GM12874 (cell line): ENCODE results near the gene GALNTL6.

Experiments
- CTCF ChIP-seq: IDR thresholded peaks from 2 replicates; pipeline ENCODE4 v1.5.1; 2011; ENCODE audit warnings: low read depth, mild to moderate bottlenecking, control low read depth, low read length, moderate library complexity; ENCODE audit not compliant: insufficient read depth

GALNTL6 gene

GRCh38 chr4:172188248-172188988, 375.2 kb downstream of the GALNTL6 start:
- TF ChIP-seq CTCF: no peak

- peak; percentile 46; the same call in 1 of the 2 replicates for TF ChIP-seq CTCF
These were observed 389.4 kb downstream of the GALNTL6 start for GRCh38 chr4:172202480-172203076.

- no peak for TF ChIP-seq CTCF
These were observed 394.1 kb downstream of the GALNTL6 start for GRCh38 chr4:172207258-172207657.

- TF ChIP-seq CTCF: no peak
These were observed 394.7 kb downstream of the GALNTL6 start for GRCh38 chr4:172207886-172208285.

GRCh38 chr4:172220679-172221078, 407.5 kb downstream of the GALNTL6 start:
- no peak for TF ChIP-seq CTCF

- no peak for TF ChIP-seq CTCF
These were observed 412.3 kb downstream of the GALNTL6 start for GRCh38 chr4:172225457-172225856.

GRCh38 chr4:172232966-172233365, 419.8 kb downstream of the GALNTL6 start:
- TF ChIP-seq CTCF: no peak
